ENCODE measurements around the gene AKAP1. TPM values are rescaled to one million over a fixed set of nuclear protein-coding genes. Genes with fewer than 3 reads are reported as not detected.

Gene AKAP1
- total and polyA plus RNA-seq, 2 of the 8 experiments (the other 6 are each of a cell fraction or from before 2014, with no cell fraction given) = 120 to 156 TPM

- H3K36me3 ChIP-seq (ENCODE audit: control insufficient read depth in 2 of 4, insufficient read depth in 4 of 4, low read length in 3 of 4) = no peaks in the 10 kb centered on the region
- no peak overlapping the region for H3K9ac ChIP-seq (replicated peaks in 1 of 4; ENCODE audit: extremely low read depth in 1 of 4, low read depth in 3 of 4, low read length in 3 of 4)
- no peak overlapping the region for H3K27ac ChIP-seq (ENCODE audit: low read depth, low read length)
- FAIRE-seq (no peak), DNase-seq (ENCODE audit: low read depth in 1 of 2, low spot score in 2 of 2) (no peak)
- ChIA-PET POLR2A (ENCODE audit: partially characterized antibody) (no interaction called here), CTCF (ENCODE audit: partially characterized antibody) (interaction anchor here (1.4 to 3.3 kb wide), 4 partner anchors 11 to 250 kb away, joined by 3 to 13 read pairs (median 4); no protein-coding TSS in a partner anchor)
- H4K20me1 ChIP-seq (replicated peaks in 1 of 2; ENCODE audit: control insufficient read depth in 1 of 2, insufficient read depth in 2 of 2, low read length in 2 of 2) = no peaks in the 10 kb centered on the region
- no peak overlapping the region for H2AK5ac ChIP-seq (ENCODE audit: low read depth, low read length)
- H2BK20ac ChIP-seq (ENCODE audit: low read length) = no peak overlapping the region
- no peak overlapping the region for H2AFZ ChIP-seq (ENCODE audit: low read length)
- no peak overlapping the region for H2BK15ac ChIP-seq (ENCODE audit: low read length)
- H4K8ac ChIP-seq (ENCODE audit: extremely low read depth, insufficient read depth, low read length) = no peak overlapping the region
- no peak overlapping the region for H3K23ac ChIP-seq (ENCODE audit: insufficient read length)
- 97% methylated on average over 8 of the region's 8 CpGs; no CpG with 5 or more reads in 1 of the 2 experiments for whole genome bisulfite sequencing, 2 experiments (ENCODE audit: extremely low coverage in 1 of 2, insufficient coverage in 1 of 2, insufficient read length in 1 of 2, insufficient replicate concordance in 2 of 2, low coverage in 1 of 2, low lambda C conversion rate in 2 of 2, missing lambda C conversion rate in 1 of 2)
- no peak overlapping the region for H3K4ac ChIP-seq (replicated peaks; ENCODE audit: insufficient read length, low read depth, low read length)
- no peak overlapping the region for H4K91ac ChIP-seq (replicated peaks; ENCODE audit: insufficient read length, low read length)
- TF ChIP-seq RNF2 (IDR thresholded peaks at IDR 0.05; ENCODE audit: borderline replicate concordance, low read depth, low read length, missing control alignments, poor library complexity, severe bottlenecking) (no peak), CBX5 (IDR thresholded peaks at IDR 0.05; ENCODE audit: low read depth, low read length) (no peak), KDM5A (IDR thresholded peaks at IDR 0.05; ENCODE audit: low read length) (no peak), MAFK (IDR thresholded peaks at IDR 0.05; ENCODE audit: low read depth, low read length) (no peak), BRCA1 (IDR thresholded peaks at IDR 0.05; ENCODE audit: low read depth, low read length) (no peak), TCF12 (IDR thresholded peaks at IDR 0.05; ENCODE audit: low read depth, low read length) (no peak), BACH1 (IDR thresholded peaks at IDR 0.05; ENCODE audit: low read length) (no peak), RFX5 (IDR thresholded peaks at IDR 0.05; ENCODE audit: borderline replicate concordance, low read depth, low read length) (no peak)
- TF ChIP-seq, protein P1, sequence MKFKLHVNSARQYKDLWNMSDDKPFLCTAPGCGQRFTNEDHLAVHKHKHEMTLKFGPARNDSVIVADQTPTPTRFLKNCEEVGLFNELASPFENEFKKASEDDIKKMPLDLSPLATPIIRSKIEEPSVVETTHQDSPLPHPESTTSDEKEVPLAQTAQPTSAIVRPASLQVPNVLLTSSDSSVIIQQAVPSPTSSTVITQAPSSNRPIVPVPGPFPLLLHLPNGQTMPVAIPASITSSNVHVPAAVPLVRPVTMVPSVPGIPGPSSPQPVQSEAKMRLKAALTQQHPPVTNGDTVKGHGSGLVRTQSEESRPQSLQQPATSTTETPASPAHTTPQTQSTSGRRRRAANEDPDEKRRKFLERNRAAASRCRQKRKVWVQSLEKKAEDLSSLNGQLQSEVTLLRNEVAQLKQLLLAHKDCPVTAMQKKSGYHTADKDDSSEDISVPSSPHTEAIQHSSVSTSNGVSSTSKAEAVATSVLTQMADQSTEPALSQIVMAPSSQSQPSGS (IDR thresholded peaks at IDR 0.05; ENCODE audit: low read length) = no peak
- TF ChIP-seq, protein P2, sequence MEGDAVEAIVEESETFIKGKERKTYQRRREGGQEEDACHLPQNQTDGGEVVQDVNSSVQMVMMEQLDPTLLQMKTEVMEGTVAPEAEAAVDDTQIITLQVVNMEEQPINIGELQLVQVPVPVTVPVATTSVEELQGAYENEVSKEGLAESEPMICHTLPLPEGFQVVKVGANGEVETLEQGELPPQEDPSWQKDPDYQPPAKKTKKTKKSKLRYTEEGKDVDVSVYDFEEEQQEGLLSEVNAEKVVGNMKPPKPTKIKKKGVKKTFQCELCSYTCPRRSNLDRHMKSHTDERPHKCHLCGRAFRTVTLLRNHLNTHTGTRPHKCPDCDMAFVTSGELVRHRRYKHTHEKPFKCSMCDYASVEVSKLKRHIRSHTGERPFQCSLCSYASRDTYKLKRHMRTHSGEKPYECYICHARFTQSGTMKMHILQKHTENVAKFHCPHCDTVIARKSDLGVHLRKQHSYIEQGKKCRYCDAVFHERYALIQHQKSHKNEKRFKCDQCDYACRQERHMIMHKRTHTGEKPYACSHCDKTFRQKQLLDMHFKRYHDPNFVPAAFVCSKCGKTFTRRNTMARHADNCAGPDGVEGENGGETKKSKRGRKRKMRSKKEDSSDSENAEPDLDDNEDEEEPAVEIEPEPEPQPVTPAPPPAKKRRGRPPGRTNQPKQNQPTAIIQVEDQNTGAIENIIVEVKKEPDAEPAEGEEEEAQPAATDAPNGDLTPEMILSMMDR (IDR thresholded peaks at IDR 0.05; ENCODE audit: control extremely low read depth in 1 of 3, insufficient read depth in 1 of 3, low read depth in 1 of 3, low read length in 3 of 3) = no peak
- no peak overlapping the region for H2BK120ac ChIP-seq (replicated peaks; ENCODE audit: low read depth, low read length)
- H3K23me2 ChIP-seq (ENCODE audit: low read depth, low read length) = no peaks in the 10 kb centered on the region
- H3K4me1 ChIP-seq (replicated peaks in 1 of 4; ENCODE audit: control insufficient read depth in 3 of 4, insufficient read depth in 4 of 4, low read length in 3 of 4) = peaks cover 0 to 10% (median 10%) of the 10 kb centered on the region in 4 experiments; a peak in 6 of 7 replicates
- no peaks in the 10 kb centered on the region for H3K79me1 ChIP-seq (ENCODE audit: low read depth, low read length)
- H3K9me3 ChIP-seq (ENCODE audit: insufficient read depth in 2 of 2, low read depth in 1 of 2, low read length in 1 of 2) = no peaks in the 10 kb centered on the region
- H3K4me3 ChIP-seq (ENCODE audit: extremely low read depth in 1 of 4, insufficient read depth in 2 of 4, low read depth in 3 of 4, low read length in 4 of 4) = no peak overlapping the region
- no peak overlapping the region for H3K56ac ChIP-seq (replicated peaks; ENCODE audit: insufficient read length, low read depth, low read length)
- no peak overlapping the region for H2BK5ac ChIP-seq (ENCODE audit: low read depth, low read length)
- H3K14ac ChIP-seq (ENCODE audit: insufficient read length) = no peak overlapping the region
- H3K4me2 ChIP-seq (ENCODE audit: insufficient read depth in 1 of 2, low read depth in 2 of 2, low read length in 2 of 2) = no peak overlapping the region
- H2BK12ac ChIP-seq (ENCODE audit: low read depth, low read length) = no peak overlapping the region
- H3K79me2 ChIP-seq (ENCODE audit: control insufficient read depth in 1 of 2, insufficient read depth in 2 of 2, low read length in 2 of 2) = no peaks in the 10 kb centered on the region
- no peak overlapping the region for H4K5ac ChIP-seq (ENCODE audit: insufficient read length, low read depth, low read length)
- no peak overlapping the region for H3K18ac ChIP-seq (ENCODE audit: extremely low read depth, low read length)
- H3K27me3 ChIP-seq (replicated peaks in 1 of 4; ENCODE audit: control insufficient read depth in 3 of 4, extremely low read depth in 1 of 4, insufficient read depth in 3 of 4, low read length in 3 of 4) = no peaks in the 10 kb centered on the region
Measured at GRCh38 chr17:57140316-57140715, 55.3 kb downstream of the AKAP1 start.

Measured in H1 (cell line).